Keratinocyte (primary cell): Measurements from ENCODE around the gene KRTAP5-7.

ENCODE experiments used
- CTCF ChIP-seq, 3 experiments: IDR thresholded peaks in 1 of 3; conservative IDR thresholded peaks in 1 of 3; optimal IDR thresholded peaks in 1 of 3; 2 replicates in 2 of 3; 3 replicates in 1 of 3; pipeline versions ENCODE3 to v1.5.1; 2011; ENCODE audit warnings: low read length in 3 of 3, mild to moderate bottlenecking in 3 of 3, moderate library complexity in 2 of 3, control low read depth in 1 of 3, inconsistent platforms in 1 of 3; ENCODE audit not compliant: insufficient read depth in 2 of 3; ENCODE audit errors: extremely low read depth in 1 of 3
- EZH2 ChIP-seq: IDR thresholded peaks from one replicate; pipeline ENCODE4 v1.6.1; 2012; ENCODE audit warnings: inconsistent platforms, mild to moderate bottlenecking, low read length, moderate library complexity

GRCh38 chr11:71499546-71499945, 27.5 kb upstream of the KRTAP5-7 start:
- TF ChIP-seq CTCF (optimal IDR thresholded peaks at IDR 0.05 in 1 of 3, IDR thresholded peaks at IDR 0.05 in 1 of 3, conservative IDR thresholded peaks at IDR 0.05 in 1 of 3; ENCODE audit: extremely low read depth in 1 of 3, insufficient read depth in 2 of 3, low read length in 3 of 3) (no peak), EZH2 (no peak)
